ENCODE data around the gene RPL3. TPM values are rescaled to one million over a fixed set of nuclear protein-coding genes. Genes with fewer than 3 reads are reported as not detected.
A peak's percentile ranks its signal among the peaks of the same experiment; 100 is the strongest.

Gene RPL3
- polyA plus RNA-seq, 1 donor (not counting 4 experiments of a cell fraction or from before 2014, with no cell fraction given): 2,538 TPM

- Histone ChIP-seq H3K79me2 (ENCODE audit: control insufficient read depth, insufficient read depth, low read length) (peaks cover 14% of the 10 kb centered on the region), H3K9ac (ENCODE audit: control insufficient read depth, extremely low read depth, insufficient read depth, low read length) (peak overlapping the region; percentile 66), H3K27ac (ENCODE audit: control insufficient read depth, insufficient read depth, low read length) (peak overlapping the region; percentile 86), H3K9me1 (ENCODE audit: control insufficient read depth, extremely low read depth, insufficient read depth, low read length) (peaks cover 2% of the 10 kb centered on the region), H3K4me3 (ENCODE audit: control insufficient read depth in 2 of 3, extremely low read depth in 1 of 3, insufficient read depth in 2 of 3, low read depth in 1 of 3, low read length in 3 of 3) (peak overlapping the region in 2 of 3 experiments; percentile 21 to 40), H3K4me1 (ENCODE audit: control insufficient read depth, extremely low read depth, insufficient read depth, low read length) (peaks cover 58% of the 10 kb centered on the region), H3K36me3 (ENCODE audit: control insufficient read depth in 2 of 2, extremely low read depth in 1 of 2, insufficient read depth in 2 of 2, low read length in 2 of 2) (peaks cover 27 to 37% of the 10 kb centered on the region in 2 experiments), H4K20me1 (ENCODE audit: control insufficient read depth, extremely low read depth, insufficient read depth, low read length) (peaks cover 30% of the 10 kb centered on the region), H3K27me3 (ENCODE audit: control insufficient read depth, extremely low read depth, insufficient read depth, low read length) (no peaks in the 10 kb centered on the region), H3K4me2 (ENCODE audit: control insufficient read depth, extremely low read depth, insufficient read depth, low read depth, low read length) (peak overlapping the region; percentile 84), H3K9me3 (ENCODE audit: control insufficient read depth, low read depth, low read length) (no peaks in the 10 kb centered on the region), H2AFZ (ENCODE audit: control insufficient read depth, low read length) (no peak overlapping the region)
- DNase-seq (ENCODE audit: low read depth, low spot score): no peak
- peak; percentile 90 for FAIRE-seq
- dilution Hi-C loops (cut with MboI; ENCODE audit: extremely low pct_ligation_motif_present, low sequenced_read_pairs): no loop called here
- TF ChIP-seq EZH2 (IDR thresholded peaks at IDR 0.05; ENCODE audit: low read length) (no peak), CTCF (optimal IDR thresholded peaks at IDR 0.05 in 1 of 3, IDR thresholded peaks at IDR 0.05 in 1 of 3, conservative IDR thresholded peaks at IDR 0.05 in 1 of 3; ENCODE audit: extremely low read depth in 1 of 3, insufficient read depth in 2 of 3, low read length in 3 of 3) (peak; percentile 59 to 77 (median 74))
Observed at GRCh38 chr22:39309364-39309861, 10.0 kb downstream of the RPL3 start.

- dilution Hi-C loops (cut with MboI; ENCODE audit: extremely low pct_ligation_motif_present, low sequenced_read_pairs): no loop called here
- Histone ChIP-seq H2AFZ (ENCODE audit: control insufficient read depth, low read length) (no peak overlapping the region), H3K4me3 (ENCODE audit: control insufficient read depth in 2 of 3, extremely low read depth in 1 of 3, insufficient read depth in 2 of 3, low read depth in 1 of 3, low read length in 3 of 3) (peak overlapping the region in 2 of 3 experiments; percentile 21 to 40)
Observed at GRCh38 chr22:39308614-39309363, 10.6 kb downstream of the RPL3 start.

More at GRCh38 chr22:39308614-39309363, 10.6 kb downstream of the RPL3 start:
- Histone ChIP-seq H3K4me2 (ENCODE audit: control insufficient read depth, extremely low read depth, insufficient read depth, low read depth, low read length) (peak overlapping the region; percentile 84), H3K79me2 (ENCODE audit: control insufficient read depth, insufficient read depth, low read length) (peaks cover 8% of the 10 kb centered on the region), H3K27ac (ENCODE audit: control insufficient read depth, insufficient read depth, low read length) (peak overlapping the region; percentile 86), H4K20me1 (ENCODE audit: control insufficient read depth, extremely low read depth, insufficient read depth, low read length) (peaks cover 24% of the 10 kb centered on the region), H3K9ac (ENCODE audit: control insufficient read depth, extremely low read depth, insufficient read depth, low read length) (peak overlapping the region; percentile 66), H3K27me3 (ENCODE audit: control insufficient read depth, extremely low read depth, insufficient read depth, low read length) (no peaks in the 10 kb centered on the region), H3K4me1 (ENCODE audit: control insufficient read depth, extremely low read depth, insufficient read depth, low read length) (peaks cover 54% of the 10 kb centered on the region), H3K9me1 (ENCODE audit: control insufficient read depth, extremely low read depth, insufficient read depth, low read length) (no peaks in the 10 kb centered on the region), H3K36me3 (ENCODE audit: control insufficient read depth in 2 of 2, extremely low read depth in 1 of 2, insufficient read depth in 2 of 2, low read length in 2 of 2) (peaks cover 20 to 31% of the 10 kb centered on the region in 2 experiments), H3K9me3 (ENCODE audit: control insufficient read depth, low read depth, low read length) (no peaks in the 10 kb centered on the region)
- TF ChIP-seq EZH2 (IDR thresholded peaks at IDR 0.05; ENCODE audit: low read length) (no peak), CTCF (optimal IDR thresholded peaks at IDR 0.05 in 1 of 3, IDR thresholded peaks at IDR 0.05 in 1 of 3, conservative IDR thresholded peaks at IDR 0.05 in 1 of 3; ENCODE audit: extremely low read depth in 1 of 3, insufficient read depth in 2 of 3, low read length in 3 of 3) (peak in 1 of 3 experiments; percentile 22)
- FAIRE-seq: peak; percentile 92
- no peak for DNase-seq (ENCODE audit: low read depth, low spot score)
